K562 (cell line): Measurements from ENCODE around the gene USPL1. TPM values are rescaled to one million over a fixed set of nuclear protein-coding genes. Genes with fewer than 3 reads are reported as not detected.

Experiments used
- ATAC-seq: fragments of 200-7000 bp; cut with Tn5 transposase; 3 replicates; pipeline ENCODE4 v1.9.1; 2020; ENCODE audit warnings: moderate library complexity
- BruUV-seq: library from RNA; stranded (reverse); fragments of 400-500 nt; replicated peaks from 2 replicates; lab custom pipeline; 2021; lab: Mats Ljungman, UMichigan
- CTCF ChIA-PET: fragments of 300-600 bp; formaldehyde crosslinking; extraction: SDS; loops from one replicate; lab custom pipeline; 2021; ENCODE audit warnings: low intra/inter-chr PET ratio; lab: Yijun Ruan, JAX
- POLR2A ChIA-PET: fragments of 300-600, 350-650 bp; sonication (Branson Sonifier 250); formaldehyde crosslinking; extraction: SDS; loops from one replicate; lab custom pipeline; 2021; ENCODE audit warnings: antibody characterized with exemption, inconsistent platforms; lab: Yijun Ruan, JAX
- DNase-seq, 4 experiments: peaks; one replicate each; pipeline versions ENCODE4 v3.0.0 to v3.0.0-alpha.2; 2011 to 2018; ENCODE audit warnings: low spot score in 3 of 4, mixed read lengths in 3 of 4; ENCODE audit errors: extremely low read depth in 1 of 4
- FAIRE-seq: peaks from 2 replicates; lab custom pipeline; 2011; peaks lifted over from hg19 to GRCh38; lab: Jason Lieb, UNC
- H2AFZ ChIP-seq: 2 replicates; pipeline ENCODE4 v1.6.0; 2011; ENCODE audit warnings: low read depth, low read length, control low read depth, inconsistent platforms
- H3K27ac ChIP-seq: fragments of 200-600 bp; 3 replicates; pipeline ENCODE4 v1.8.0; 2011; ENCODE audit warnings: low read depth, mild to moderate bottlenecking, control low read depth, inconsistent platforms, low read length, moderate library complexity, mixed read lengths; ENCODE audit errors: extremely low read depth
- H3K27me3 ChIP-seq, 2 experiments: fragments of 300-600 bp in 1 of 2; 2 replicates in 1 of 2; 3 replicates in 1 of 2; pipeline versions ENCODE4 v1.6.0 to v1.8.0; 2011; ENCODE audit warnings: inconsistent platforms in 2 of 2, low read length in 2 of 2, mild to moderate bottlenecking in 1 of 2, mixed read lengths in 1 of 2, moderate library complexity in 1 of 2; ENCODE audit not compliant: control insufficient read depth in 2 of 2, insufficient read depth in 2 of 2
- H3K36me3 ChIP-seq: fragments of 300-600 bp; 3 replicates; pipeline ENCODE4 v1.8.0; 2011; ENCODE audit warnings: mild to moderate bottlenecking, low read length, inconsistent platforms; ENCODE audit not compliant: control insufficient read depth, insufficient read depth
- H3K4me1 ChIP-seq, 2 experiments: fragments of 200-600 bp in 1 of 2; replicated peaks in 1 of 2; 2 replicates in 1 of 2; 3 replicates in 1 of 2; pipeline versions ENCODE4 v1.5.1 to v1.8.0; 2011; ENCODE audit warnings: inconsistent platforms in 2 of 2, low read length in 2 of 2, mild to moderate bottlenecking in 1 of 2, mixed read lengths in 1 of 2, moderate library complexity in 1 of 2; ENCODE audit not compliant: control insufficient read depth in 2 of 2, insufficient read depth in 2 of 2
- H3K4me2 ChIP-seq: 2 replicates; pipeline ENCODE4 v1.6.1; 2011; ENCODE audit warnings: low read length, control low read depth, inconsistent platforms, mixed read lengths; ENCODE audit not compliant: insufficient read depth
- H3K4me3 ChIP-seq: fragments of 200-600 bp; sonication (generic), shearing (Covaris generic); 2 replicates; pipeline ENCODE4 v1.5.1; 2016; ENCODE audit warnings: control low read depth, inconsistent platforms
- H3K79me2 ChIP-seq: fragments of 200-600 bp; 3 replicates; pipeline ENCODE4 v1.8.0; 2011; ENCODE audit warnings: low read length, inconsistent platforms; ENCODE audit not compliant: control insufficient read depth, insufficient read depth
- H3K9ac ChIP-seq, 2 experiments: 2 replicates each; pipeline versions ENCODE4 v1.6.0 to v1.6.1; 2011; ENCODE audit warnings: low read depth in 2 of 2, low read length in 2 of 2, control low read depth in 1 of 2, inconsistent platforms in 1 of 2, mild to moderate bottlenecking in 1 of 2, mixed read lengths in 1 of 2; ENCODE audit not compliant: insufficient read depth in 1 of 2
- H3K9me1 ChIP-seq: one replicate; pipeline ENCODE4 v1.6.0; 2011; ENCODE audit warnings: inconsistent platforms, mild to moderate bottlenecking, low read length, moderate library complexity; ENCODE audit not compliant: control insufficient read depth, insufficient read depth
- H3K9me3 ChIP-seq: replicated peaks from 2 replicates; pipeline ENCODE4 v1.5.1; 2011; ENCODE audit warnings: low read depth, low read length, inconsistent platforms; ENCODE audit not compliant: control insufficient read depth, insufficient read depth
- H4K20me1 ChIP-seq: replicated peaks from 2 replicates; pipeline ENCODE4 v1.6.1; 2011; ENCODE audit warnings: low read length, inconsistent platforms, mixed read lengths; ENCODE audit not compliant: control insufficient read depth, insufficient read depth
- BRD9 ChIP-seq: fragments of 450-650 bp; IDR thresholded peaks from 2 replicates; pipeline ENCODE4 v1.6.1; 2018; ENCODE audit warnings: low read depth; ENCODE audit not compliant: partially characterized antibody
- ERF ChIP-seq: fragments of 450-650 bp; formaldehyde crosslinking; IDR thresholded peaks from 2 replicates; pipeline ENCODE4 v1.4.0; 2020; ENCODE audit warnings: mild to moderate bottlenecking, mixed read lengths
- NFATC3 ChIP-seq: fragments of 450-650 bp; IDR thresholded peaks from 2 replicates; pipeline ENCODE4 v1.6.1; 2017; ENCODE audit warnings: mild to moderate bottlenecking
- SAP30 ChIP-seq: fragments of 200-600 bp; sonication (generic); IDR thresholded peaks from 2 replicates; pipeline ENCODE4 v1.6.1; 2012; ENCODE audit warnings: borderline replicate concordance, low read depth, mild to moderate bottlenecking, moderate library complexity, low read length, control low read depth, inconsistent platforms; ENCODE audit not compliant: insufficient read depth, poor library complexity, severe bottlenecking
- ZNF197 ChIP-seq: fragments of 200-800 bp; sonication (Bioruptor generic); IDR thresholded peaks from 2 replicates; pipeline ENCODE4 v1.6.1; 2016; ENCODE audit warnings: low read depth, missing genetic modification characterization, missing compliant biosample characterization
- WGBS: fragments of 100-300 bp; shearing (Covaris generic); methylation state at CpG from one replicate; pipeline ENCODE4 v1.1.6; 2016; ENCODE audit warnings: low coverage, mixed read lengths; ENCODE audit not compliant: insufficient coverage; ENCODE audit errors: missing lambda C conversion rate; 5-methylcytosine and 5-hydroxymethylcytosine counted together
- in situ Hi-C: fragments of 300-500 bp; cut with MboI; formaldehyde crosslinking; loops from 4 replicates; pipeline ENCODE4 v1.15.0; 2018; ENCODE audit warnings: inconsistent platforms, mixed read lengths
- intact Hi-C: fragments of 100-400 bp; cut with micrococcal nuclease; formaldehyde crosslinking; loops from 2 replicates; pipeline ENCODE4 v1.14.2; 2022
- polyA plus RNA-seq, 8 experiments: library from polyadenylated mRNA; depleted of rRNA in 4 of 8; stranded (reverse) in 5 of 8; unstranded in 3 of 8; fragments of >200 nt; fragmentation: Nextera tagmentation in 2 of 8; fragmentation: Illumina TruSeq in 1 of 8; extraction: Ambion mirVana in 2 of 8; extraction: Trizol in 1 of 8; gene quantifications; 2 replicates each; pipeline versions ENCODE4 v1.2.1 to v1.2.3, GENCODE V29; 2011 to 2014; ENCODE audit warnings: inconsistent platforms in 1 of 8, missing spikeins in 1 of 8
- total RNA-seq, 7 experiments: library from RNA; depleted of rRNA in 6 of 7; stranded (reverse); fragments of >200 nt in 6 of 7; fragmentation: Illumina TruSeq in 2 of 7; extraction: Trizol in 2 of 7; gene quantifications; 2 replicates each; pipeline versions ENCODE4 v1.2.1 to v1.2.3, GENCODE V29; 2011 to 2021; ENCODE audit warnings: low replicate concordance in 1 of 7
- TF ChIP-seq, protein P1 (sequence below): sonication (generic); formaldehyde crosslinking; IDR thresholded peaks from 2 replicates; pipeline ENCODE4 v1.8.1; 2022; ENCODE audit warnings: missing genetic modification reagents

The USPL1 gene
- total and polyA plus RNA-seq, 9 of the 15 experiments (the other 6 are each of a cell fraction or from before 2014, with no cell fraction given), result 5.5 to 18.0 (median 12.0) TPM

DNA sequence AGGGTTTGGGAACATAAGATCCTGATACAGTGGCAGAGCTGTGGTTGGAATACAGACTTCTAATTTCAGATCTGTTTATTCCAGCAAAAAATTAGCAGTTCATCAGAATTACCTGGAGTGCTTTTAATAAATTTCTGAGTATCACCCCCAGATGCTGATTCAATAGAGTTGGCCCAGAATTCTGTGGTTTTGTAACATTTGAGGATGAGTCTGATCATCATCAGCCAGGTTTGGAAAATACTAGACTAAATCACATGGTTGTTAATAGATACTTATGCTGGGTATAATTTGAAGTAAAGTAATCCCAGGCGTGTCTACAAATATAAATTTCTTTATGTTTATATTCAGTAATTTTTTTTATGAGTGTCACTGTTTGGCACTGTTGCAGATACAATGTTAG is 4.8 kb downstream of the USPL1 start:
- TF ChIP-seq NFATC3 (no peak), ZNF197 (no peak), BRD9 (no peak), SAP30 (no peak), ERF (no peak)
- TF ChIP-seq, protein P1, sequence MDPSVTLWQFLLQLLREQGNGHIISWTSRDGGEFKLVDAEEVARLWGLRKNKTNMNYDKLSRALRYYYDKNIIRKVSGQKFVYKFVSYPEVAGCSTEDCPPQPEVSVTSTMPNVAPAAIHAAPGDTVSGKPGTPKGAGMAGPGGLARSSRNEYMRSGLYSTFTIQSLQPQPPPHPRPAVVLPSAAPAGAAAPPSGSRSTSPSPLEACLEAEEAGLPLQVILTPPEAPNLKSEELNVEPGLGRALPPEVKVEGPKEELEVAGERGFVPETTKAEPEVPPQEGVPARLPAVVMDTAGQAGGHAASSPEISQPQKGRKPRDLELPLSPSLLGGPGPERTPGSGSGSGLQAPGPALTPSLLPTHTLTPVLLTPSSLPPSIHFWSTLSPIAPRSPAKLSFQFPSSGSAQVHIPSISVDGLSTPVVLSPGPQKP, result no peak
- no peak overlapping the region for H3K9ac ChIP-seq
- H3K9me1 ChIP-seq, result no peaks in the 10 kb centered on the region
- DNase-seq (no peak), ATAC-seq (no peak), FAIRE-seq (no peak)
- H3K4me2 ChIP-seq, result no peak overlapping the region
- POLR2A ChIA-PET, result no interaction called here
- intact Hi-C loops, result no loop called here
- H3K27me3 ChIP-seq, result no peaks in the 10 kb centered on the region
- H3K4me3 ChIP-seq, result no peak overlapping the region
- H3K4me1 ChIP-seq, result peaks cover 0 to 3% of the 10 kb centered on the region in 2 experiments; a peak in 2 of 5 replicates
- H3K79me2 ChIP-seq, result peaks cover 80% of the 10 kb centered on the region
- in situ Hi-C loops, result no loop called here
- no peaks in the 10 kb centered on the region; the same call in 1 of the 2 replicates for H4K20me1 ChIP-seq
- no peaks in the 10 kb centered on the region for H3K9me3 ChIP-seq
- BruUV-seq, result no TSS peak
- 80% methylated on average over 1 of the region's 1 CpG for WGBS
- CTCF ChIA-PET, result no interaction called here
- H3K36me3 ChIP-seq, result peaks cover 44% of the 10 kb centered on the region
- no peak overlapping the region for H2AFZ ChIP-seq
- no peak overlapping the region for H3K27ac ChIP-seq
